ENCODE results near the gene CELF2. TPM values are rescaled to one million over a fixed set of nuclear protein-coding genes. Genes with fewer than 3 reads are reported as not detected.

CELF2 gene
- total and polyA plus RNA-seq, 9 of the 15 experiments (the other 6 are each of a cell fraction or from before 2014, with no cell fraction given), result 4.0 to 20.3 (median 11.1) TPM

DNA sequence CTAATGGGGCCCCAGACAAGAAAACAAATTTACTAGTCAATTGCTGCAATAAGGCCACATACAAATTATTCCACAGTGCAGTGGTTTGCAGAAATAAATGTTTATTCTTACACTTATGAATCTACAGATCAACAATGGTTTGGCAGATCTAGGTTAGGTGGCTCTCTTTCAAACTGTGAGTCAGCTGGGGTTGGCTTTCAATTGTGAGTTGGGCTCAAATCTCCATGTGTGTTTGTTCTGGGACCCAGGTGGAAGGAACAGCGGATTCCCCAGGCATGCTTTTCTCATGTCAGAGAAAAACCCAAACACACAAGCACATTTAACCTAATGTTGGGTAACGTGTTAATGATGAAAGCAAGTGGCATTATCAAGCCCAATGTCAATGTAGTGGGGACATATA, 25.6 kb upstream of the CELF2 start (continued):
- TF ChIP-seq PHF20 (IDR thresholded peaks at IDR 0.05; ENCODE audit: partially characterized antibody) (no peak), FUS (optimal IDR thresholded peaks at IDR 0.05; ENCODE audit: low read depth, low read length) (no peak)

DNA sequence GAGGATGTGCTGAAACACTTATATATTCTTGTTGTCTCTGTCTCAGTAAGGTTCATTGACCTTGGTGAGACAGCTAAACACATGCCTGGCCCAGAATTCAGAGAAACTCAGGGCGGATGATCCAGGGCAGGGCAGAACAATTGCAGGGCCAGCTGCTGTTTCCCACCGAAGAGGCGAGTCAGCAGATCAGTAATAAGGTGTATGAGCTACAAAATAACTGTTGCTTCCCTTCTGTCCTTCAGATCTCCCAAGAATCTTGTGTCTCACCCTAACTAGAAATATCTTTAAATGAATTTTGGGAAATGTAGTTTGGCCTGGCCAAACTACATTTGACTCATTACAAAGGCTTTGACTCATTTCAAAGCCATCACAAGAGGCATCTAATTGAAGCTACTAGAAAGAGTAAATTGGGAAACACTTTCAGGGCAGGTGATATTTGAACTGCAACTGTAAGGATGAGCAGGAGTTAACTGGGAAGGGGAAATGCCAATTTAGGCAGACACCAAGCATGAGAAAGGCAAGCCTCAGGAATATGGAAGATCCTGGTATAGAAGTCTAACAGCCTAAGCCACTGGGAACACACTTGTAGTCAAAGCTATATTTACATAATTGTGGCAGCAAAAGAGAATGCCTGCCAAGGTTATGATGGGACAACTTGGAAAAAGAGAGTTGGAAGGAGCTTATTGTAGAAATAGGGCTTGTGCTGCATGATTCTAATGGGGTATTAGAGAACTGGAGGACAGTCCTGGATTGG, 24.5 kb upstream of the CELF2 start:
- Histone ChIP-seq H4K20me1 (replicated peaks; ENCODE audit: control insufficient read depth, insufficient read depth, low read length) (no peaks in the 10 kb centered on the region), H3K79me2 (ENCODE audit: control insufficient read depth, insufficient read depth, low read length) (no peaks in the 10 kb centered on the region), H2AFZ (ENCODE audit: low read depth, low read length) (no peak overlapping the region), H3K9ac (ENCODE audit: insufficient read depth in 1 of 2, low read depth in 2 of 2, low read length in 2 of 2) (no peak overlapping the region), H3K9me1 (ENCODE audit: control insufficient read depth, insufficient read depth, low read length) (no peaks in the 10 kb centered on the region), H3K27me3 (ENCODE audit: control insufficient read depth in 2 of 2, insufficient read depth in 2 of 2, low read length in 2 of 2) (no peaks in the 10 kb centered on the region), H3K4me3 (no peak overlapping the region), H3K27ac (ENCODE audit: extremely low read depth, low read depth, low read length) (no peak overlapping the region), H3K9me3 (replicated peaks; ENCODE audit: control insufficient read depth, insufficient read depth, low read depth, low read length) (no peaks in the 10 kb centered on the region), H3K36me3 (ENCODE audit: control insufficient read depth, insufficient read depth, low read length) (no peaks in the 10 kb centered on the region), H3K4me1 (replicated peaks in 1 of 2; ENCODE audit: control insufficient read depth in 2 of 2, insufficient read depth in 2 of 2, low read length in 2 of 2) (no peaks in the 10 kb centered on the region), H3K4me2 (ENCODE audit: insufficient read depth, low read length) (no peak overlapping the region)
- no TSS peak for BruUV-seq (replicated peaks)
- intact Hi-C loops (cut with micrococcal nuclease) (no loop called here), in situ Hi-C loops (cut with MboI) (no loop called here)
- POLR2A ChIA-PET, result no interaction called here
- TF ChIP-seq ZNF184 (CRISPR knock-in tag; IDR thresholded peaks at IDR 0.05) (no peak), SMC3 (conservative IDR thresholded peaks at IDR 0.05; ENCODE audit: insufficient read depth, low read depth, low read length) (no peak), CEBPG (CRISPR knock-in tag; IDR thresholded peaks at IDR 0.05) (no peak), CEBPG (tag; conservative IDR thresholded peaks at IDR 0.05 in 1 of 2, IDR thresholded peaks at IDR 0.05 in 1 of 2) (no peak), LCOR (CRISPR knock-in tag; IDR thresholded peaks at IDR 0.05) (no peak), ZKSCAN1 (IDR thresholded peaks at IDR 0.05; ENCODE audit: low read depth, low read length) (no peak), RBM34 (IDR thresholded peaks at IDR 0.05; ENCODE audit: borderline replicate concordance, insufficient read depth, low read length) (no peak)
- CTCF ChIA-PET (ENCODE audit: low intra/inter-chr PET ratio), result no interaction called here
- WGBS (ENCODE audit: insufficient coverage, low coverage, missing lambda C conversion rate), result 2% methylated on average over 3 of the region's 3 CpGs
- FAIRE-seq, result no peak
- DNase-seq (ENCODE audit: extremely low read depth in 1 of 4, low spot score in 3 of 4), result no peak
- ATAC-seq, result no peak

Measured in K562 (cell line).